Spleen (tissue), 11 donors: ENCODE data around the gene USP37. TPM values are rescaled to one million over a fixed set of nuclear protein-coding genes. Genes with fewer than 3 reads are reported as not detected.

Source experiments
- DNase-seq: peaks from one replicate; pipeline ENCODE4 v3.0.0-alpha.2; 2020
- H3K27ac ChIP-seq, 8 donors: fragments of 200-600 bp; sonication (generic) in 7 of 8; 1 replicate in 4 of 8; 2 replicates in 4 of 8; pipeline versions ENCODE4 v1.5.0 to v1.8.0; 2016 to 2021; ENCODE audit warnings: inconsistent platforms in 4 of 8, mild to moderate bottlenecking in 4 of 8, moderate library complexity in 1 of 8
- H3K27me3 ChIP-seq, 7 donors: fragments of 200-600 bp; sonication (generic) in 6 of 7; replicated peaks in 1 of 7; 1 replicate in 4 of 7; 2 replicates in 3 of 7; pipeline versions ENCODE4 v1.5.0 to v1.8.0; 2016 to 2021; ENCODE audit warnings: inconsistent platforms in 3 of 7, mild to moderate bottlenecking in 1 of 7
- H3K36me3 ChIP-seq, 6 donors: fragments of 200-600 bp; sonication (generic) in 5 of 6; 1 replicate in 4 of 6; 2 replicates in 2 of 6; pipeline versions ENCODE4 v1.5.0 to v1.8.0; 2016 to 2021; ENCODE audit warnings: inconsistent platforms in 2 of 6
- H3K4me1 ChIP-seq, 6 donors: fragments of 200-600 bp; sonication (generic) in 5 of 6; 1 replicate in 3 of 6; 2 replicates in 3 of 6; pipeline versions ENCODE4 v1.5.0 to v1.8.0; 2016 to 2021; ENCODE audit warnings: inconsistent platforms in 3 of 6
- H3K4me3 ChIP-seq, 8 donors: fragments of 200-600 bp; sonication (generic) in 7 of 8; 1 replicate in 4 of 8; 2 replicates in 4 of 8; pipeline versions ENCODE4 v1.5.0 to v1.8.0; 2016 to 2021; ENCODE audit warnings: inconsistent platforms in 4 of 8, mild to moderate bottlenecking in 4 of 8, moderate library complexity in 2 of 8
- H3K9me3 ChIP-seq, 8 donors: fragments of 200-600 bp; sonication (generic) in 7 of 8; 1 replicate in 4 of 8; 2 replicates in 4 of 8; pipeline versions ENCODE4 v1.5.0 to v1.8.0; 2016 to 2021; ENCODE audit warnings: inconsistent platforms in 4 of 8
- CTCF ChIP-seq, 11 experiments: fragments of 200-600 bp in 7 of 11; fragments of 450-650 bp in 4 of 11; sonication (generic) in 4 of 11; IDR thresholded peaks in 8 of 11; conservative IDR thresholded peaks in 3 of 11; 1 replicate in 7 of 11; 2 replicates in 4 of 11; pipeline versions ENCODE4 v1.4.0 to v1.8.0; 2016 to 2021; ENCODE audit warnings: antibody characterized with exemption in 11 of 11, inconsistent platforms in 4 of 11, mild to moderate bottlenecking in 1 of 11
- POLR2A ChIP-seq, 3 donors: fragments of 450-650 bp; IDR thresholded peaks; one replicate each; pipeline ENCODE4 v1.5.1; 2017; ENCODE audit warnings: antibody characterized with exemption in 3 of 3, mild to moderate bottlenecking in 1 of 3
- POLR2AphosphoS5 ChIP-seq, 3 donors: sonication (generic); formaldehyde crosslinking; IDR thresholded peaks; one replicate each; pipeline ENCODE4 v1.5.1; 2017; ENCODE audit warnings: antibody characterized with exemption in 3 of 3
- WGBS, 5 donors: extraction: QIAGEN DNeasy Blood & Tissue Kit in 3 of 5; methylation state at CpG; one replicate each; pipeline versions ENCODE4 v1.1.5 to v1.1.7; 2013 to 2018; 5-methylcytosine and 5-hydroxymethylcytosine counted together
- intact Hi-C: fragments of 100-400 bp; cut with DNase I; formaldehyde crosslinking; loops from one replicate; pipeline ENCODE4 v1.15.0; 2023; ENCODE audit warnings: low total_unique reads
- polyA plus RNA-seq, 3 donors: library from polyadenylated mRNA; stranded (reverse); fragments of 200-250 nt; gene quantifications; one replicate each; pipeline ENCODE4 v1.2.1, GENCODE V29; 2013
- total RNA-seq, 7 donors: library from RNA; depleted of rRNA in 3 of 7; stranded (reverse); fragments of >200 nt in 3 of 7; fragmentation: NEBNext Ultra II Directional in 4 of 7; extraction: Animal tissue kit (Norgen Biotek cat#: 25700) in 4 of 7; gene quantifications; one replicate each; pipeline versions ENCODE4 v1.1.0 to v1.2.1, GENCODE V29; 2016 to 2021
- donor health status: healthy with polysubstance abuse.
- donor health status: DM: no; HTN: no; CAD: no; lungs with moderate emphysema.
- donor health status: DM: no; HTN: no; CAD: no.
- donor health status: Bipolar disorder and iron deficiency.
- donor health status: healthy.
- donor health status: DM: no; HTN: no; CAD: no.
- donor health status: DM: yes; HTN: yes; CAD: no.

USP37 gene
- total and polyA plus RNA-seq, 10 donors = 1.8 to 19.2 (median 14.1) TPM

DNA sequence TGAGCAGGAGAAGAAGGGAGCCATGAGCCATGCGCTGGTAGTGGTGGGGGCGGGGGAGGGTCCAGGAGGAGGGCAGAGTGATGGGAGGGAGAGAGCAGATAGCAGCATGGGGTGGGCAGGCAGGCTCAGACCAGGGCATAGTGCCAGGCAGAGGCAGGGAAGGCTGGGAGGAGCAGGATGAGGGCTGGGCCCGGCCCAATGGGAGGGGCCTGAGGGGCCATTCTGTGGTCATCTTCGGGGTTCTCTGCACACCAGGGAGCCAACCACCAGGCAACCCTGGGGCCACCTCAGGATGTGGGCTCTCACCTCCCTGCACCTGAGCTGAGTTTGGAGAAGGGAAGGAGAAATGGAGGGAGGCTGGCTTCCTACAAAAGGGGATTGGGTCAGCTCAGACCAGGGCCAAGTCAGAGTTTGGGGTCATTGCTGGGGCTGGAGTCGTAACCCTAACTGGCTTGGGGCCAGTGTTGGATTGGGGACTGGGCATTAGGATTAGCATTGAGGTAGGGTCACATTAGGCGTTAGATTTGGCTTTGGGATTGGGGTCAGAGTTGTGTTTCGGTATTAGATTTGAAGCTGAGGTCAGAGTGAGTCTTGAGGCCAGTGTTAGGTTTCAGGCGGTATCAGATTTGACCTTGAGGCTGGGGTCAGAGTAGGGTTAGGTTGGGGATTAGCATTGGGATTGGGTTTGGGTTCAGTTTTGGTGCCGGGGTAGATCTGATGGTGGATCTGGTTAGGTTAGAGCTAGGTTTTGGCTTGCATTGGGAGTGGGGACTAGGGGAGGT is 138.0 kb downstream of the USP37 start:
- intact Hi-C loops = no loop called here
- 61 to 79% (median 69%) methylated on average over 9 of the region's 9 CpGs for WGBS, 5 donors

GRCh38 chr2:218428846-218429558 is 139.1 kb downstream of the USP37 start:
- DNase-seq = peak; percentile 67
- no peak overlapping the region for H3K27ac ChIP-seq
- H3K4me1 ChIP-seq = no peaks in the 10 kb centered on the region
- TF ChIP-seq CTCF (IDR thresholded peaks at IDR 0.05 in 8 of 11, conservative IDR thresholded peaks at IDR 0.05 in 3 of 11) (no peak), POLR2A (IDR thresholded peaks at IDR 0.05) (no peak), POLR2AphosphoS5 (IDR thresholded peaks at IDR 0.05) (no peak)
- no peak overlapping the region for H3K4me3 ChIP-seq
- intact Hi-C loops = no loop called here
- H3K9me3 ChIP-seq = no peaks in the 10 kb centered on the region
- H3K36me3 ChIP-seq = no peaks in the 10 kb centered on the region
- H3K27me3 ChIP-seq = no peaks in the 10 kb centered on the region
- WGBS, 5 donors = 91 to 94% (median 92%) methylated on average over 21 to 24 of the region's 24 CpGs

More for the DNA sequence above, 138.0 kb downstream of the USP37 start:
- Histone ChIP-seq H3K4me1 (no peaks in the 10 kb centered on the region), H3K27ac (no peak overlapping the region), H3K9me3 (no peaks in the 10 kb centered on the region), H3K27me3 (no peaks in the 10 kb centered on the region), H3K36me3 (no peaks in the 10 kb centered on the region), H3K4me3 (no peak overlapping the region)
- DNase-seq = peak; percentile 64
- TF ChIP-seq POLR2AphosphoS5 (IDR thresholded peaks at IDR 0.05) (no peak), POLR2A (IDR thresholded peaks at IDR 0.05) (no peak), CTCF (IDR thresholded peaks at IDR 0.05 in 8 of 11, conservative IDR thresholded peaks at IDR 0.05 in 3 of 11) (no peak)

GRCh38 chr2:218427741-218428140 is 140.4 kb downstream of the USP37 start:
- no peak overlapping the region for H3K4me3 ChIP-seq
- H3K9me3 ChIP-seq = no peaks in the 10 kb centered on the region
- H3K27me3 ChIP-seq = no peaks in the 10 kb centered on the region
- no peak overlapping the region for H3K27ac ChIP-seq
- TF ChIP-seq CTCF (IDR thresholded peaks at IDR 0.05 in 8 of 11, conservative IDR thresholded peaks at IDR 0.05 in 3 of 11) (no peak), POLR2AphosphoS5 (IDR thresholded peaks at IDR 0.05) (no peak), POLR2A (IDR thresholded peaks at IDR 0.05) (no peak)
- DNase-seq = peak; percentile 30
- WGBS, 5 donors = 59 to 76% (median 75%) methylated on average over 11 of the region's 11 CpGs
- no peaks in the 10 kb centered on the region for H3K4me1 ChIP-seq
- no peaks in the 10 kb centered on the region for H3K36me3 ChIP-seq
- intact Hi-C loops = no loop called here

DNA sequence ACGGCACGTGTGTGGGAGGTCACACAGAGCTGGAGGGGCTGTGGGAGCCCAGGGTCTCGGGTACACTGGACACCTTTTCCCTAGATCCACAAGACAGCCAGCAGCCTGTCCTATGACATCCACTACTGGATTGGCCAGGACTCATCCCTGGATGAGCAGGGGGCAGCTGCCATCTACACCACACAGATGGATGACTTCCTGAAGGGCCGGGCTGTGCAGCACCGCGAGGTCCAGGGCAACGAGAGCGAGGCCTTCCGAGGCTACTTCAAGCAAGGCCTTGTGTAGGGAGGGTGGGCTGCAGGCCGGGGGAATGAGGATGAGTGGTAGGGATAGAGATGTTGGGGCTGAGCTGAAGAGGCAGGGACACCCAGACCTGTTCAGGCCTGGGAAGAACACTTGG is 142.6 kb downstream of the USP37 start:
- intact Hi-C loops = no loop called here
- no peak for DNase-seq
- 69 to 98% (median 79%) methylated on average over 7 to 10 of the region's 10 CpGs for WGBS, 5 donors

More for the DNA sequence above, 142.6 kb downstream of the USP37 start:
- Histone ChIP-seq H3K4me1 (no peaks in the 10 kb centered on the region), H3K36me3 (no peaks in the 10 kb centered on the region), H3K4me3 (no peak overlapping the region), H3K9me3 (no peaks in the 10 kb centered on the region), H3K27me3 (no peaks in the 10 kb centered on the region), H3K27ac (no peak overlapping the region)
- TF ChIP-seq POLR2A (IDR thresholded peaks at IDR 0.05) = no peak
- TF ChIP-seq CTCF (IDR thresholded peaks at IDR 0.05 in 8 of 11, conservative IDR thresholded peaks at IDR 0.05 in 3 of 11) = no peak
